Epithelial cell of proximal tubule (primary cell): ENCODE data around the gene RPP14. TPM values are rescaled to one million over a fixed set of nuclear protein-coding genes. Genes with fewer than 3 reads are reported as not detected.
A peak's percentile ranks its signal among the peaks of the same experiment; 100 is the strongest.
"Not testable (repeated sequence)": the region's sequence is repeated elsewhere in the genome, so short reads cannot be mapped to it uniquely, and the experiment has no call there.

Experiments used
- DNase-seq: peaks from one replicate; pipeline ENCODE4 v3.0.0-alpha.2; 2011; ENCODE audit warnings: low read depth
- H3K4me3 ChIP-seq: 2 replicates; pipeline ENCODE4 v1.5.1; 2011; ENCODE audit warnings: low read depth, mild to moderate bottlenecking, low read length
- CTCF ChIP-seq: conservative IDR thresholded peaks from 2 replicates; pipeline ENCODE4 v1.5.1; 2012; ENCODE audit warnings: low read depth, mild to moderate bottlenecking, low read length
- total RNA-seq: library from RNA; depleted of rRNA; stranded (reverse); fragments of >200 nt; gene quantifications from 2 replicates; pipeline ENCODE4 v1.2.3, GENCODE V29; 2015

RPP14 gene
- total RNA-seq, 1 donor from 2014 or later: 7.6 TPM

- TF ChIP-seq CTCF: no peak
- no peak overlapping the region for H3K4me3 ChIP-seq
- no peak for DNase-seq
Observed at GRCh38 chr3:58281069-58281468, 25.0 kb upstream of the RPP14 start.

GRCh38 chr3:58285334-58285733, 20.7 kb upstream of the RPP14 start:
- no peak for DNase-seq
- TF ChIP-seq CTCF: no peak

GRCh38 chr3:58287354-58287753, 18.7 kb upstream of the RPP14 start:
- DNase-seq: no peak
- no peak overlapping the region for H3K4me3 ChIP-seq
- no peak for TF ChIP-seq CTCF

More at GRCh38 chr3:58285334-58285733, 20.7 kb upstream of the RPP14 start:
- no peak overlapping the region for H3K4me3 ChIP-seq

GRCh38 chr3:58288011-58288728, 17.9 kb upstream of the RPP14 start:
- TF ChIP-seq CTCF: peak; percentile 16
- no peak overlapping the region for H3K4me3 ChIP-seq
- no peak for DNase-seq

- not testable (repeated sequence) for DNase-seq
Observed at GRCh38 chr3:58288964-58289613, 17.0 kb upstream of the RPP14 start.

GRCh38 chr3:58290446-58290845, 15.6 kb upstream of the RPP14 start:
- H3K4me3 ChIP-seq, DNase-seq: not testable (repeated sequence)

More at GRCh38 chr3:58288964-58289613, 17.0 kb upstream of the RPP14 start:
- not testable (repeated sequence) for H3K4me3 ChIP-seq

GRCh38 chr3:58291671-58292338, 14.2 kb upstream of the RPP14 start:
- DNase-seq: no peak
- TF ChIP-seq CTCF: no peak
- H3K4me3 ChIP-seq: no peak overlapping the region
